Colonic mucosa (tissue), 4 donors: ENCODE results near the gene TAF8. TPM values are rescaled to one million over a fixed set of nuclear protein-coding genes. Genes with fewer than 3 reads are reported as not detected.
"Not testable (repeated sequence)": the region's sequence is repeated elsewhere in the genome, so short reads cannot be mapped to it uniquely, and the experiment has no call there.

ENCODE experiments used
- DNase-seq: peaks from one replicate; pipeline ENCODE4 v3.0.0-alpha.2; 2020
- H3K27ac ChIP-seq: fragments of 200-600 bp; one replicate; pipeline ENCODE4 v1.8.0; 2021
- H3K27me3 ChIP-seq: fragments of 200-600 bp; one replicate; pipeline ENCODE4 v1.8.0; 2021
- H3K36me3 ChIP-seq: fragments of 200-600 bp; one replicate; pipeline ENCODE4 v1.8.0; 2021
- H3K4me1 ChIP-seq: fragments of 200-600 bp; one replicate; pipeline ENCODE4 v1.8.0; 2021; ENCODE audit warnings: mild to moderate bottlenecking
- H3K4me3 ChIP-seq: fragments of 200-600 bp; one replicate; pipeline ENCODE4 v1.8.0; 2021
- H3K9ac ChIP-seq, 2 donors: one replicate each; pipeline ENCODE4 v1.7.0; 2013; ENCODE audit warnings: control low read depth in 2 of 2, low read depth in 2 of 2, low read length in 2 of 2
- H3K9me3 ChIP-seq: fragments of 200-600 bp; one replicate; pipeline ENCODE4 v1.8.0; 2021
- intact Hi-C: fragments of 100-400 bp; cut with DNase I; formaldehyde crosslinking; loops from one replicate; pipeline ENCODE4 v1.14.1; 2022
- total RNA-seq, 2 donors: library from RNA; stranded (reverse); fragmentation: NEBNext Ultra II Directional in 1 of 2; extraction: Animal tissue kit (Norgen Biotek cat#: 25700) in 1 of 2; gene quantifications; one replicate each; pipeline ENCODE4 v1.2.1, GENCODE V29; 2021
- TF ChIP-seq, protein P1 (sequence below): fragments of 200-600 bp; IDR thresholded peaks from one replicate; pipeline ENCODE4 v1.8.0; 2022; ENCODE audit warnings: antibody characterized with exemption, mild to moderate bottlenecking
- donor health status: healthy.
- donor health status: DM: no; HTN: no; CAD: no.
- donor health status: DM: no; HTN: no; CAD: no.

The TAF8 gene
- total RNA-seq, 2 donors from 2014 or later = 20.5 to 21.2 TPM

- TF ChIP-seq, protein P1, sequence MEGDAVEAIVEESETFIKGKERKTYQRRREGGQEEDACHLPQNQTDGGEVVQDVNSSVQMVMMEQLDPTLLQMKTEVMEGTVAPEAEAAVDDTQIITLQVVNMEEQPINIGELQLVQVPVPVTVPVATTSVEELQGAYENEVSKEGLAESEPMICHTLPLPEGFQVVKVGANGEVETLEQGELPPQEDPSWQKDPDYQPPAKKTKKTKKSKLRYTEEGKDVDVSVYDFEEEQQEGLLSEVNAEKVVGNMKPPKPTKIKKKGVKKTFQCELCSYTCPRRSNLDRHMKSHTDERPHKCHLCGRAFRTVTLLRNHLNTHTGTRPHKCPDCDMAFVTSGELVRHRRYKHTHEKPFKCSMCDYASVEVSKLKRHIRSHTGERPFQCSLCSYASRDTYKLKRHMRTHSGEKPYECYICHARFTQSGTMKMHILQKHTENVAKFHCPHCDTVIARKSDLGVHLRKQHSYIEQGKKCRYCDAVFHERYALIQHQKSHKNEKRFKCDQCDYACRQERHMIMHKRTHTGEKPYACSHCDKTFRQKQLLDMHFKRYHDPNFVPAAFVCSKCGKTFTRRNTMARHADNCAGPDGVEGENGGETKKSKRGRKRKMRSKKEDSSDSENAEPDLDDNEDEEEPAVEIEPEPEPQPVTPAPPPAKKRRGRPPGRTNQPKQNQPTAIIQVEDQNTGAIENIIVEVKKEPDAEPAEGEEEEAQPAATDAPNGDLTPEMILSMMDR = no peak
- DNase-seq = no peak
- no peaks in the 10 kb centered on the region for H3K4me1 ChIP-seq
Measured at GRCh38 chr6:42032366-42032765, 18.0 kb upstream of the TAF8 start.

GRCh38 chr6:42037669-42038068 is 12.7 kb upstream of the TAF8 start:
- H3K9ac ChIP-seq, DNase-seq, H3K4me1 ChIP-seq: not testable (repeated sequence)

More at GRCh38 chr6:42032366-42032765, 18.0 kb upstream of the TAF8 start:
- Histone ChIP-seq H3K36me3 (no peaks in the 10 kb centered on the region), H3K27me3 (no peaks in the 10 kb centered on the region), H3K4me3 (no peak overlapping the region), H3K9me3 (no peaks in the 10 kb centered on the region), H3K27ac (no peak overlapping the region), H3K9ac (no peak overlapping the region)
- intact Hi-C loops = no loop called here

DNA sequence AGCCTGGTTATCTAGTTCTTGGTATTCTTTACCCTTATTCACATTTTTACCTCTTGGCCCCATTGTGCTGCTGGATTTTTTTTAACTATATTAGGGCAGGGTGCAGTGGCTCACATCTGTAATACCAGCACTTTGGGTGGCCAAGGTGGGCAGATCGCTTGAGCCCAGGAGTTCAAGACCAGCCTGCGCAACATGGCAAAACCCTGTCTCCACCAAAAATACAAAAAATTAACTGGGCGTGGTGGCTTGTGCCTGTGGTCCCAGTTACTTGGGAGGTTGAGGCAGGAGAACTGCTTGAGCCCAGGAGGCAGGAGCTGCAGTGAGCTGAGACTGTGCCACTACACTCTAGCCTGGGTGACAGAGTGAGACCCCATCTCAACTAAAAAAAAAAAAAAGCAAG is 12.2 kb upstream of the TAF8 start:
- no peak overlapping the region for H3K4me3 ChIP-seq
- H3K9ac ChIP-seq = no peak overlapping the region
- TF ChIP-seq, protein P1 = no peak
- no peaks in the 10 kb centered on the region for H3K9me3 ChIP-seq
- H3K27me3 ChIP-seq = no peaks in the 10 kb centered on the region
- H3K27ac ChIP-seq = no peak overlapping the region
- intact Hi-C loops = no loop called here
- no peaks in the 10 kb centered on the region for H3K36me3 ChIP-seq
- DNase-seq = no peak
- no peaks in the 10 kb centered on the region for H3K4me1 ChIP-seq

More at GRCh38 chr6:42037669-42038068, 12.7 kb upstream of the TAF8 start:
- H3K27ac ChIP-seq, H3K36me3 ChIP-seq, H3K9me3 ChIP-seq, intact Hi-C loops, H3K4me3 ChIP-seq, H3K27me3 ChIP-seq: not testable (repeated sequence)

DNA sequence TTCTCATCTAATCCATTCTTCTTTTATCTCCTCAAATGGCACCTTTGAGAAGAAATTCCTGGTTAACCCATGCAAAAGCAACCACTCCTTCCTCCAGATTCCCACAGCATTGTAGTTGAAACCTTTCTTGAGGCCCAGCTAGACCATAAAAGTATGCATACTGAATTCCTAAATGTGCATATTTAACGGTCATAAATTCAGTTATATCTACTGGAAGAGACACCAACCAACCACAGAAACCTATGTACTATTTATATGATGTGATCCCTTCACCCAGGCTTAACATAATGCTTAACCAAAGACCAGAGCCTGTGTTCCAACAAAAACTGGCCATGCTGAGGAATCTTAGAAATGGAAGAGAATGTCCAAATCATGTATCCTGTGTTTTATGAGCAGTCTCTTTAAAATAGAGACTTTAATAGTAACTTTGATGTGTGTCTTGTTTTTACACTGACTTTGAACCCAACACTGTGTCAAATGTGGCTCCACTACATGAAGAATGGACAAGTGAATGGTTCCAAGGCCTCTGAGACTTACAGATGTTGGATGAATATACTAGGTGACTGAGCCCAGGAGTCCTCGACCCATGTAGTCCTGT is 11.4 kb upstream of the TAF8 start:
- Histone ChIP-seq H3K27me3 (no peaks in the 10 kb centered on the region), H3K9ac (no peak overlapping the region), H3K4me3 (no peak overlapping the region), H3K4me1 (peaks cover under 1% of the 10 kb centered on the region), H3K9me3 (no peaks in the 10 kb centered on the region), H3K36me3 (no peaks in the 10 kb centered on the region), H3K27ac (no peak overlapping the region)
- intact Hi-C loops = no loop called here
- TF ChIP-seq, protein P1 = no peak
- no peak for DNase-seq

DNA sequence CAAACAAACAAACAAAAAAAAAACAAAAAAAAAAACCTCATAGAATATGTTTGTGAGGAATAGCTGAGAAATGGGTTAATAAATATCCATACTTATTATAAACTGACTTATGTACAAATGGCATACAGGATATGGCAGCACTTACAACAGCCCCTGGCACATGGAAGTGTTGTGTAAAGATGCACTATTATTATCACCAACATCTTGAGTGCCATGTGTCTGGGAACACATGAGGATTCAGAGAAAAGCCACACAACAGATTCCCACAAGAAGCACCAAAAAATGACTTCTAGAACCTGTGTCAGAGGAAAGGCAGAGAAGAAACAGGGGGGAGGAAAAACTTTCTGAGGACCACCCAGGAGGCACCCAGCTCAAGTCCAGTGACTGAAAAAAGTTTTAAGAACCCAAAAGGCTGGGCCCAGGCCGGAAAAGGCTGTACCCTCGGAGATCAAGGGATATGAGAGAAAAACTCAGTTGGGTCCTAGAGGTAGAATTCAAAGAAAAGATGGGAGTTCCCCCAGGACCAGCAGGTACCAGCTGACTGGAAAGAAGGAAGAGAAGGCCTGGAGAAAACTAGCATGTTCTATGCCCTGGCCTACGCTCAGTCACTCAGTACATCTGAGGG is 9.4 kb upstream of the TAF8 start:
- H3K4me1 ChIP-seq = peaks cover 15% of the 10 kb centered on the region

More for the DNA sequence above, 9.4 kb upstream of the TAF8 start:
- no peaks in the 10 kb centered on the region for H3K27me3 ChIP-seq
- DNase-seq = no peak
- H3K9me3 ChIP-seq = no peaks in the 10 kb centered on the region
- no peak overlapping the region for H3K4me3 ChIP-seq
- no peak overlapping the region for H3K9ac ChIP-seq
- H3K36me3 ChIP-seq = no peaks in the 10 kb centered on the region
- H3K27ac ChIP-seq = peak overlapping the region; percentile 13
- TF ChIP-seq, protein P1 = no peak
- intact Hi-C loops = loop anchor here (5.0 kb wide), 2 partner anchors 104 to 119 kb away; partner anchors contain the start of genes BYSL and MED20
